DMS53 treated with DMSO at 0.1 percent for 48 hours (cell line): ENCODE results near the gene PML.
"Not testable (repeated sequence)": the region's sequence is repeated elsewhere in the genome, so short reads cannot be mapped to it uniquely, and the experiment has no call there.

ENCODE experiments used
- DNase-seq: peaks from one replicate; lab custom pipeline; 2025; ENCODE audit not compliant: unreplicated experiment; lab: John Stamatoyannopoulos, UW

PML gene

GRCh38 chr15:73957276-73957675, 37.2 kb upstream of the PML start:
- no peak for DNase-seq

DNA sequence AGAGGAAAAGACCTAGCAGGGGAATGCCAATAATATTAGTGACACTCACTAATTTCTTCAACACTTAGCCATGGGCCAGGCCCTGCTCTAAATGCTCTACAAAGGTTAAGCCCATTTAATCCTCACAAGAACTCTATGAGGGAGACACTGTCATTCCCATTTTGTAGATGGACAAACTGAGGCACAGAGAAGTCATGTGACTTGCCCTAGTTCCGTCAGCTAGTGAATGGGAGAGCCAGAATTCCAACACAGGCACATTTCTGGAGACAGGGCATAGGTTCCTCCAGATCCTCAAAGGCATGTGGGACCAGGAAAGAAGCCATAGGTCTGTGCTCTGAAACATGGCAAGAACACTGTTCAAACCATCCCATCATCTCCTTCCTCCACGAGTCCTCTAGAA, 36.7 kb upstream of the PML start:
- DNase-seq, result no peak

DNA sequence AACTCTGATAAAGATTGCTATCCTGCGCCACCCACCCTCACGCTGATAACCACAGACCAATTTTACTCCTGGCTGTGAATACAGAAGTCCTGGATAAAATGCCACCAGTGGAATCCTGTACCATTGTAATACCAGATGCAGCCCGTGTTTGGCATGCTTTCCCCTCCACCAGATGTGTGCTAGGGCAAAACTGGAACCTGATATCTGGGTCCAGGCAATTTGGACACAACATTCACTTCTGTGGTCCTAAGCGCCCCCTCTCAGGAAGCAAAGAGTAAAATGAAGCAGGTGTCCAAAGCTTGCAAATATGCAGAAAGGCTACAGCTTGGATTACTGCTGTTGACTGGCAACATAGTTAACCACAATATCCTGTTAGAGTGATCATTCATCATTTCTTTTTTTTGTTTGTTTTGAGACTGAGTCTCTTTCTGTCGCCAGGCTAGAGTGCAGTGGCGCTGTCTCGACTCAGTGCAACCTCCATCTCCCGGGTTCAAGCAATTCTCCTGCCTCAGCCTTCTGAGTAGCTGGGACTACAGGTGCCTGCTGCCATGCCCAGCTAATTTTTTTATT, 35.4 kb upstream of the PML start:
- DNase-seq, result no peak

GRCh38 chr15:73959801-73960200, 34.7 kb upstream of the PML start:
- no peak for DNase-seq

DNA sequence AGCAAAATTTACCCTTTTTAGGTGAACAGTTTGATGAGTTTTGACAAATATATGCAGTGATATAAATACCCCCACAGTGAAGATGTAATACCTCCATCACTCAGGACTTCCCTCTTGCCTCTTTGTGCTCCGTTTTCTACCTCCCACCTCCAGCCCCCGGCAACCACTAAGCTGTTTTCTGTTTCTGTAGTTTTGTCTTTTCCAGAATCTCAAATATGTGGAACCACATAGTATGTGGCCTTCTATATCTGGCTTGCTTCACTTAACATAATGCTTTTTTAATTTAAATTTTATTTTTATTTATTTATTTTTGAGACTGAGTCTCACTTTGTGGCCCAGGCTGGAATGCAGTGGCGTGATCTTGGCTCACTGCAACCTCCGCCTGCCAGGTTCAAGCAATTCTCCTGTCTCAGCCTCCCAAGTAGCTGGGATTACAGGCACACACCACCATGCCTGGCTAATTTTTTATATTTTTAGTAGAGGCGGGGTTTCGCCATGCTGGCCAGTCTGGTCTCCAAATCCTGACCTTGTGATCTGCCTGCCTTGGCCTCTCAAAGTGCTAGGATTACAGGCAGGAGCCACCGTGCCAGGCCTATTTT, 33.9 kb upstream of the PML start:
- not testable (repeated sequence) for DNase-seq

GRCh38 chr15:73962433-73962832, 32.1 kb upstream of the PML start:
- no peak for DNase-seq

GRCh38 chr15:73964736-73965093, 29.8 kb upstream of the PML start:
- DNase-seq, result peak; percentile 2

DNA sequence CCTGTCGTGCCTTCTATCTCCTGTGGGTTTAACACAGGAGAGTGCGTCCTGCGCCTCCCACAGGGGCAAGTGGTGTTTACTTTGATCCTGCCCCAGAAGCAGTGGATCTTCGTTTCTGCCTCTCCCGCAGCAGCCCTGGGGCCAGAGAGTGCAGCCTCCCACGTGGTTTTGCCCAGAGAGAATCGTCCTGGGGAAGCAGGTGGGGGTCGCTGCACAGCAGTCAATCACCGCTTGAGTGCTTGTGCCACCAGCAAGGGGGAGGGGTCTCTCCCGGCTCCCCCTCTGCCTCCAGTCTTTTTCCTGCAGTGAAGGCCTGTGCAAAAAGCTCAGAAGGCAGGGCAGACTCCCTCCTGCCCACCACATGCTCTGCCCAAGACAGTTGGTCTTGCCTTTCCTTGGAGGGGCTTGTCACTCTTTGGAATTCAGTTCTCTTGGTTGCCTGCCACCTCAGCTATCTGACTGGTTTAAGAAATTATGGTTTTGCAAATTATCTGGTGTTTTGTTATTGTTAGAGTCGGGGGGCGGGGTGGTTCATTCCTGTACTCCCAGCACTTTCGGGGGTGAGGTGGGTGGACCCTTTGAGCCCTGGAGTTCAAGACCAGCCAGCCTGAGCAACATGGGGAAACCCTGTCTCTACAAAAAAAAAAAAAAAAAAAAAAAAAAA, 29.3 kb upstream of the PML start:
- DNase-seq, result no peak

DNA sequence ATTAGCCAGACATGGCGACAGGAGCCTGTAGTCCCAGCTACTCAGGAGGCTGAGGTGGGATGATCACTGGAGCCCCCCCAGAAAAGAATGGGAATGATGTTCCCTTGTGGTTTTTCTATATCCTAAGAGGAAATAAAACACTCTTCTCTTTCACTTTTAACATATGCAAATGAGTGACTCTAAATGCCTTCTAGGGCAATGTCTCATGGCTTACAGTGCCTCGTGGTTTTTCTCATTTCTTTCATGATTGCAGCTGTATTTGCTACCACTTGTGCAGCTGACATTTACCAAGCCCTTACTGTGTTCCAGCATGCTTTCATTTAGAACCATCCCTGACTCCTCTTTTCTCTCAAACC, 28.8 kb upstream of the PML start:
- no peak for DNase-seq

- no peak for DNase-seq
Measured at GRCh38 chr15:73968461-73968860, 26.1 kb upstream of the PML start.

DNA sequence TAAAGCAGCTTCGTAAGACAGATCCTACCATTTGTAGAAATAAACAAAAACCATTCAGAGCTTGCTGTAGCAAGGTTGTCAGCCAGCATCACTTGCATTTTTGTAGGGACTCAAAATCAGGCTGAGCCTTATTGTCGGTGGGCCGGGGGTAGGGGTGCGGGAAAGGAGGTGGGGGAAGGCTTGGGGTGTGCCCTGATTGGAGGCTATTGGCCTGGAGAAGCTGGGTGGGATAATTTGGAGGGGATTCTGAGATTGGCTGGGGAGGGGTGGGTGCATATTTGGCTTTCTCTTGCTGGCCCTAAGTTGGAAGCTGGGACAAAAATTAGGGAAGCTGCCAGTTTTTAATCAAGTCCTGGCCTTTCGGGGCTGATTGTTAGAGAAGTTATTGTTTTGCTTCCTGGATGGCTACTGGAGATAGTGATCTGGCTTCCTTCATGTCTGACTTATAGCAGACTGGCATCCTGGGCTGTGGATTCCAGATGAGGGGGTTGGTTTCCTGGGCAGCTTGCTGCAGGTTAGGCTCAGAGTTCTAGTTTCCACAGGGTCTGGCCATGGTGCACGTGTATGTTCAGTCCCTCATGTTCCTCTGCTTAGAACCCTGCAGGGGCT, 25.3 kb upstream of the PML start:
- no peak for DNase-seq

DNA sequence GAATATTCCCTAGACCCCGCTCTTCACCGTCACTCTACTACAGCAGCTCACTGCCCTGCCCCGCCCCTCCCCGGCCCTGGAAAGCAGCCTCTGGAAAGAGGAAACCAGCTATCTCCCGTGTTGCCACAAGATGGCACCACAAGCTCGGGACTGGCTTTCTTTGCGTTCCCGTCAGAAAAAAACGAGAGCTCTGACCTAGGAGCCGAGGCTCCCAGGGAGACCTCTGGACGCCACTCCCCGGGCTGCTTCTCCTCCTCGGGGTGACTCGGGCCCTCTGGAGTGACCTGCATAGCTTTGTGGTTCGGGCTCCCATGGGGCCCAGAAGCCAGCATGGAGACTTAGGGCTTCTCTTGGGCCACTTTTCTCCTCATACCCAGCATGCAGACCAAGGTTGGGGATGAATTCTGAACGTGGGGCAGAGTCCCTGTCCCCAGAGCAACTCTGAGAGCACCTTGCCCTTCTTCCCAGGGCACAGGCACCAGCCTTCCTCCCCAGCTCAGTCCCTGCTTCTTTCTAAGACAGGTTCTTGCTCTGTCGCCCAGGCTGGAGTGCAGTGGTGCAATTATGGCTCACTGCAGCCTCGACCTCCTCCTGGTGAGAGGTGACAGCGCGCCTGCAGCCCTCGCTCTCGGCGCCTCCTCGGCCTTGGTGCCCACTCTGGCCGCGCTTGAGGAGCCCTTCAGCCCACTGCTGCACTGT, 21.4 kb upstream of the PML start:
- DNase-seq, result peak; percentile 78

- not testable (repeated sequence) for DNase-seq
Measured at GRCh38 chr15:73973683-73974200, 20.8 kb upstream of the PML start.

DNA sequence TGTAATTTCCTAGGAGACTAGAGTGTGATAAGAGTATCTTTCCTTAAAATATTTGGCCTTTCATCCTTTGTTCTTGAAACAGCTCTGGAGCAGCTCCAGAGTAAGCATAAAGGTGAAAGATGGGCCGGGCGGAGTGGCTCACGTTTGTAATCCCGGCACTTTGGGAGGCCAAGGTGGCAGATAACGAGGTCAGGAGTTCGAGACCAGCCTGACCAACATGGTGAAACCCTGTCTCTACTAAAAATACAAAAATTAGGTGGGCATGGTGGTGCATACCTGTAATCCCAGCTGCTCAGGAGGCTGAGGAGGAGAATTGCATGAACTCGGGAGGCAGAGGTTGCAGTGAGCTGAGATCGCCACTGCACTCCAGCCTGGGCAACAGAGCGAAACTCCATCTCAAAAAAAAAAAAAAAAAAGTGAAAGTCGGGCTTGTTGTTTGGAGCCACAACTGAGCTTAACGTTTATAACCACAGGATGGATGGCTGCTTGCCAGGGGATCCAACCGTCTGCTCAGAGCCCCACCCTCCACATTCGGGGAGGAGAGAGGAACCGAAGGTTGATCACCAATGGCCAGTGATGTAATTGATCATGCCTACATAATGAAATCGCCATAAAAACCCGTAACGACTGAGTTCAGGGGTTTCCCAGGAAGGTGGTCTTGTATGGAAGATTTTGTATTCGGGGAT, 18.9 kb upstream of the PML start:
- DNase-seq, result not testable (repeated sequence)

- no peak for DNase-seq
Measured at GRCh38 chr15:73978896-73979295, 15.6 kb upstream of the PML start.

DNA sequence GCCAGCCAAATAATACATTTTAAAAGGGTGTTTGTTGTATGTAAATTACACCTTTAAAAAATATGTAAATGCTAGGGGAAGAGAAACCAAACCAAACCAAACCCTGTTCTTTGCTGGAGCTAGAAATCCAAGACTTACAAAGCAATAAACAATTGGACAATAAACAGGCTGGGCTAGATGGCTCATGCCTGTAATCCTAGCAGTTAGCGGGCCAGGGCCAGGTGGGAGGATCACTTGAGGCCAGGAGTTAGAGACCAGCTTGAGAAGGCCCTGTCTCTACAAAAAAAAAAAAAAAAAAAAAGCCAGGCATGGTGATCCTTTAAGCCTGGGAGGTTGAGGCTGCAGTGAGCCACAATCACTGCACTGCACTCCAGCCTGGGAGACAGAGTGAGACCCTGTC, 14.9 kb upstream of the PML start:
- DNase-seq, result no peak

DNA sequence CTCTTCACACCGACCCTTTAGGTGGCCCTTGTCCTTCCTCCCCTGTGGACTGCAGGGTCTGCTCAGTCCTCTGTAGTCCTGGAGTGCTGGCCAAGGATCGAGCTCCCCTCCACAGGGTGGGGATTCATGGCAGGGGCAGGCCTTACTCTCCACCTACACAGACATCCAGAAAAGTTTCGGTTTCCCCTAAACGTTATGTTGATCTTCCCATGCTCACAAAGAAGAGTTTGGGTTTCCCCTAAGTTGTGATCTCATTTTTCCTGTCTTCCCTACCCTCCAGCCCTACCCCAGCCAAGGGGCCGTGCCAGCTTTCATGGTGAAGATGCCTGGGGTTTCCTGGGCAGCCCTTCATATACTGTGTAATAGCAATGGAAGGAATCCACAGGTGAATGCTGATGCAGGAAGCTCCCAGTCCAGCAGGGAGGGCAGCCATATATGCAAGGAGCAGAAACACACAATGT, 12.7 kb upstream of the PML start:
- DNase-seq, result no peak

GRCh38 chr15:73982222-73982962, 12.1 kb upstream of the PML start:
- DNase-seq, result no peak

- no peak for DNase-seq
Measured at GRCh38 chr15:73983211-73983727, 11.2 kb upstream of the PML start.

DNA sequence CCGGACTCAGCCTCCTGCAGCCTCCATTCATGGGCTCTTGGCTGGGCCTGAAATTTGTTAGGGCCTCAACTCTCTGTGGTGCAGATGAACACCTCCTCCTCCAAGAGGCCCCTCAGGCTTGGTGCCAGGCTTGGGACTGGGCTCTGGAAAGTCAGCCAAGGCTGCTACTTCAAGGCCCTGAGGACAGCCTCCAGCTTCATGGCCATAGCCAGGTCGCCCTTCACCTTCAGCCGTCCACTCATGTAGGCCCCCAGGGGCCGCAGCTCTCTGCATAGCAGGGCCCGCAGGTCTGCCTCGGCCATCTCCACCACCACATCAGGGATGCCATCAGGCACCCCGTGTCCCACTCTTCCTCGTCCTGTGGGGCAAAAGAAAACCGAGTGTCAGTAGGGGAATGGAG, 10.7 kb upstream of the PML start:
- DNase-seq, result no peak
